A673 (cell line): Measurements from ENCODE around the gene KLHL42. TPM values are rescaled to one million over a fixed set of nuclear protein-coding genes. Genes with fewer than 3 reads are reported as not detected.
"Not testable (repeated sequence)": the region's sequence is repeated elsewhere in the genome, so short reads cannot be mapped to it uniquely, and the experiment has no call there.

Source experiments
- BruUV-seq: library from RNA; stranded (reverse); fragments of 400-500 nt; replicated peaks from 2 replicates; lab custom pipeline; 2021; lab: Mats Ljungman, UMichigan
- CTCF ChIA-PET: fragments of 300-600 bp; sonication (Branson Sonifier 250); formaldehyde crosslinking; loops from one replicate; lab custom pipeline; 2022; ENCODE audit warnings: antibody characterized with exemption; lab: Charles Lee
- POLR2A ChIA-PET: fragments of 300-600 bp; sonication (Branson Sonifier 250); formaldehyde crosslinking; loops from one replicate; lab custom pipeline; 2022; ENCODE audit warnings: antibody characterized with exemption; ENCODE audit not compliant: low non-redundant PET; lab: Charles Lee
- DNase-seq: peaks from one replicate; pipeline ENCODE4 v3.0.0-alpha.2; 2015; ENCODE audit warnings: low spot score
- H3K27ac ChIP-seq: fragments of 200-600 bp; sonication (generic); 2 replicates; pipeline ENCODE4 v1.5.1; 2016; ENCODE audit warnings: mixed run types, low read depth, mild to moderate bottlenecking, mixed read lengths, antibody characterized with exemption, low read length; ENCODE audit not compliant: poor library complexity, severe bottlenecking
- H3K27me3 ChIP-seq: fragments of 200-600 bp; sonication (generic); replicated peaks from 2 replicates; pipeline ENCODE4 v1.6.1; 2017; ENCODE audit warnings: mixed run types, low read depth, mild to moderate bottlenecking, mixed read lengths, antibody characterized with exemption, low read length; ENCODE audit not compliant: insufficient read depth, poor library complexity
- H3K36me3 ChIP-seq: fragments of 200-600 bp; sonication (generic); 2 replicates; pipeline ENCODE4 v1.6.1; 2016; ENCODE audit warnings: mixed run types, mild to moderate bottlenecking, mixed read lengths, antibody characterized with exemption, low read length; ENCODE audit not compliant: insufficient read depth, poor library complexity, severe bottlenecking
- H3K4me1 ChIP-seq: fragments of 200-600 bp; sonication (generic); 2 replicates; pipeline ENCODE4 v1.6.1; 2017; ENCODE audit warnings: mixed run types, mild to moderate bottlenecking, mixed read lengths, antibody characterized with exemption, low read length; ENCODE audit not compliant: insufficient read depth, poor library complexity, severe bottlenecking
- H3K4me3 ChIP-seq: fragments of 200-600 bp; sonication (generic); 2 replicates; pipeline ENCODE4 v1.5.1; 2016; ENCODE audit warnings: low read depth, mixed run types, mild to moderate bottlenecking, mixed read lengths, low read length; ENCODE audit not compliant: poor library complexity, severe bottlenecking
- H3K9me3 ChIP-seq: fragments of 200-600 bp; sonication (generic); 2 replicates; pipeline ENCODE4 v1.6.1; 2016; ENCODE audit warnings: mixed run types, low read depth, mild to moderate bottlenecking, mixed read lengths, antibody characterized with exemption, low read length; ENCODE audit not compliant: poor library complexity, severe bottlenecking
- CTCF ChIP-seq: fragments of 300-800, 200-600 bp; sonication (generic); conservative IDR thresholded peaks from 2 replicates; pipeline ENCODE4 v1.5.1; 2017; ENCODE audit warnings: low read depth, mild to moderate bottlenecking, antibody characterized with exemption, low read length, moderate library complexity, mixed read lengths
- EZH2 ChIP-seq: fragments of 200-600 bp; sonication (generic); IDR thresholded peaks from 2 replicates; pipeline ENCODE4 v1.6.1; 2017; ENCODE audit warnings: borderline replicate concordance, low read depth, mild to moderate bottlenecking, mixed read lengths, antibody characterized with exemption, low read length; ENCODE audit not compliant: poor library complexity, severe bottlenecking
- intact Hi-C: fragments of 100-400 bp; cut with micrococcal nuclease; formaldehyde crosslinking; loops from one replicate; pipeline ENCODE4 v1.10.0; 2022; ENCODE audit not compliant: unreplicated experiment
- total RNA-seq: library from RNA; stranded (reverse); gene quantifications from 2 replicates; pipeline ENCODE4 v1.2.3, GENCODE V29; 2021

Gene KLHL42
- total RNA-seq, 1 experiment from 2014 or later = 32.4 TPM

- Histone ChIP-seq H3K36me3 (peaks cover 21% of the 10 kb centered on the region), H3K9me3 (no peaks in the 10 kb centered on the region), H3K27ac (no peak overlapping the region), H3K4me1 (no peaks in the 10 kb centered on the region), H3K4me3 (no peak overlapping the region), H3K27me3 (no peaks in the 10 kb centered on the region)
- DNase-seq = no peak
- CTCF ChIA-PET = no interaction called here
- no peak for TF ChIP-seq EZH2
- TF ChIP-seq CTCF = no peak
- BruUV-seq = no TSS peak
- POLR2A ChIA-PET = no interaction called here
- intact Hi-C loops = no loop called here
Measured at GRCh38 chr12:27743601-27744000, 36.4 kb upstream of the KLHL42 start.

GRCh38 chr12:27745734-27746133 lies 34.3 kb upstream of the KLHL42 start:
- CTCF ChIA-PET, DNase-seq, H3K27ac ChIP-seq, H3K4me1 ChIP-seq, H3K4me3 ChIP-seq, BruUV-seq, POLR2A ChIA-PET, intact Hi-C loops, H3K9me3 ChIP-seq, H3K27me3 ChIP-seq: not testable (repeated sequence)
- peaks cover 12% of the 10 kb centered on the region for H3K36me3 ChIP-seq

GRCh38 chr12:27747111-27747820 lies 32.8 kb upstream of the KLHL42 start:
- no peaks in the 10 kb centered on the region for H3K27me3 ChIP-seq
- no peak overlapping the region for H3K4me3 ChIP-seq
- CTCF ChIA-PET = no interaction called here
- intact Hi-C loops = no loop called here
- BruUV-seq = no TSS peak
- no peaks in the 10 kb centered on the region for H3K4me1 ChIP-seq
- POLR2A ChIA-PET = interaction anchor here (0.7 kb wide), 1 partner anchor 127 kb away, joined by 3 read pairs; no protein-coding TSS in a partner anchor
- H3K9me3 ChIP-seq = no peaks in the 10 kb centered on the region
- peaks cover 12% of the 10 kb centered on the region for H3K36me3 ChIP-seq
- no peak overlapping the region for H3K27ac ChIP-seq
- TF ChIP-seq CTCF = no peak
- DNase-seq = no peak
